ENCODE results near the gene BAHCC1. TPM values are rescaled to one million over a fixed set of nuclear protein-coding genes. Genes with fewer than 3 reads are reported as not detected.

Gene BAHCC1
- total and polyA plus RNA-seq, 3 experiments from 2014 or later = not detected

DNA sequence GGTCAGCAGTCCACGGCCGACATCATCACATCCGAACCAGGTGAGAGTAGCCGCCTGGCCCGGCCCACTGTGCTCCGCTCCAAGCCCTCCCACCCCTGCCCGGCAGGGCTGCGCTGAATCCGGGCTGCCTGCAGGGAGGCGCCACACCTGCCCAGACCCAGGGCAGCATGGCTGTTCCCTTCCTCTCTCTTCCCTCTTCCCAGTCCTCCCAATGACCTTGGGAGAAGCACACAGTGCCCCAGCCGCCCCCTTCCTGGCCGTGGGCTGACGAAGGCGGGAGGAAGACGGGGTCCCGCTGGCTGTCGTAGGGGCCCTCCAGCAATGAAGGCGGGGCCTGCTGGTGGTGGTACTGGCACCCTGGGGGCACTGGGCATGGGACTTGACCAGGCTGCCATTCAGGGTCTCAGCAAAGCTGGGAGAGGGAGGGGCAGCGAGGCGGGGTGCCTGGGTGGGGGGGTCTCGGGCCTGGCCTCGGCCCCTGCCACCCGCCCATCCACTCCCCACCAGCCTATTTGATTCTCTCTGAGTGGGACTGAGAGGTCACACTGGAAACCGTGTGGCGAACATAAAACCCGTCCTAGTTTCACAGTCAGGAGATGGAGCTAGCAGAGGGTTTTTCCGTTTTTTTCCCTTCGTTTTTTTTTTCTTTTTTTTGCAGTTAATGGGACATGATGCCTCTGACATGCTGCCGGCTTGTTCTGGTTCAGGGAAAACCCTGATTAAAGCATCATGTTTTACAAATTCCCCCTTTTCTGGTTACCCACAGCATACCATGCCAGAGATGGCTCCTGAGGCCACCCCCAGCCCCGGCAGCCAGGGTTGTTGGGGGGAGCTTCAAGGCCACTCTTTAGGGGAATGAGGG, 50.6 kb downstream of the BAHCC1 start:
- no peak for DNase-seq
- H3K36me3 ChIP-seq (ENCODE audit: insufficient read depth, low read length) = no peaks in the 10 kb centered on the region
- H3K4me3 Mint-ChIP-seq = no peak overlapping the region
- no peak overlapping the region for H3K27ac ChIP-seq (ENCODE audit: low read depth, low read length)
- no peak overlapping the region for H3K4me3 ChIP-seq (ENCODE audit: low read length)
- H3K9me3 Mint-ChIP-seq = no peaks in the 10 kb centered on the region
- H3K27me3 ChIP-seq (ENCODE audit: insufficient read depth, low read length, poor library complexity, severe bottlenecking) = no peaks in the 10 kb centered on the region
- H3K4me1 Mint-ChIP-seq = no peaks in the 10 kb centered on the region
- no peak overlapping the region for H3K27ac Mint-ChIP-seq
- H3K9me3 ChIP-seq (ENCODE audit: low read length) = no peaks in the 10 kb centered on the region
- H3K36me3 Mint-ChIP-seq = no peaks in the 10 kb centered on the region
- H3K27me3 Mint-ChIP-seq = peaks cover 0 to 3% of the 10 kb centered on the region in 2 donors
- ChIA-PET CTCF (no interaction called here), POLR2A (no interaction called here)
- H3K4me1 ChIP-seq (ENCODE audit: insufficient read depth, low read length) = no peaks in the 10 kb centered on the region

DNA sequence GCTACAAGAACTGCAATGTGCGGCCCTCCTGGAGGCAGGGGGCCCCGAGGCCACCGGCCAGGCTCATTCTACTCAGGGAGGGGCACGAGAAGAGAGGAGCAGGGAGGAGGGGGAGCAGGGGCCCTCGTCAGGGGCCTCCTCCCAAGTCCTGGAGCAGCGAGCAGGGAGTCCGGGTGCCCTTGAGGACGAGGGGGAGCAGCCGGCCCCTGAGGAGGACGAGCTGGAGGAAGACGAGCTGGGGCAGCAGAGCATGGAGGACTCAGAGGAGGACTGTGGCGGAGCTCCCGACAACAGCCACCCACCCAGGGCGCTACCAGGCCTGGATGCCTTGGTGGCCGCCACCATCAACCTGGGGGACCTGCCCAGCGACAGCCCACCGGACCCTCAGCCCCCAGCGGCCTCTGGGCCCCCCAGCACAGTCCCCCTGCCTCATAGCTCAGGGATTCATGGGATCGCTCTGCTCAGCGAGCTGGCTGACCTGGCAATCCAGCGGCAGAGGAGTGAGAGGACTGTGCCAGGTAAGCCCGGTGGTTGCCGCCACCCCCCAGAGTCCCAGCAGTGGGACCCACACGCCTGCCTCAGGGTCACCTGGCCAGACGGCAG, 52.2 kb downstream of the BAHCC1 start:
- ChIA-PET POLR2A (no interaction called here), CTCF (no interaction called here)
- no peak overlapping the region for H3K4me3 ChIP-seq (ENCODE audit: low read length)

DNA sequence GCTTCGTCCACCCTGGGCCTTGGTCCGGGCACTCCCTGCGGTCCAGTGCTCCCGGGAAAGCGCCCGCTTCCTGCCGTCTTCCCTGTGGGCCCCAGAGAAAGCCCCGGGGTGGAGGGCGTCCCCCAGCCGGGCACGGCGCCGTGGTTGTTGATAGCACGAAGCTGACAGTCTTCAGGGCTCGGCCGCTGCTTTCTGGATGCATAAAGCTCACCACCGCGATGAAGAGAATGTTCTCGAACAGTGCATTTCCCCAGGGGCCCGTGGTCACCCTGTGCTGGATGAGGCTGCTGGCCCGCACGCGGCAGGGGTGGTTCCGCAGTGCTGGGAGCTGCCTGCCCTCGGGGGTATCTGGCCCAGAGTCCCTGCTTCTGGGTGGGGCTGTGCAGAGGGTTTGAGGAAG, 53.2 kb downstream of the BAHCC1 start:
- H3K36me3 Mint-ChIP-seq = no peaks in the 10 kb centered on the region
- H3K9me3 Mint-ChIP-seq = no peaks in the 10 kb centered on the region
- H3K27me3 Mint-ChIP-seq = peaks cover 0 to 7% of the 10 kb centered on the region in 2 donors
- POLR2A ChIA-PET = no interaction called here
- no peak overlapping the region for H3K27ac Mint-ChIP-seq
- no peak overlapping the region for H3K4me3 Mint-ChIP-seq
- Histone ChIP-seq H3K27me3 (ENCODE audit: insufficient read depth, low read length, poor library complexity, severe bottlenecking) (no peaks in the 10 kb centered on the region), H3K27ac (ENCODE audit: low read depth, low read length) (no peak overlapping the region), H3K4me3 (ENCODE audit: low read length) (no peak overlapping the region), H3K9me3 (ENCODE audit: low read length) (no peaks in the 10 kb centered on the region), H3K36me3 (ENCODE audit: insufficient read depth, low read length) (no peaks in the 10 kb centered on the region), H3K4me1 (ENCODE audit: insufficient read depth, low read length) (peaks cover 3% of the 10 kb centered on the region)
- no peak for DNase-seq
- CTCF ChIA-PET = no interaction called here
- peaks cover 3 to 5% (median 4%) of the 10 kb centered on the region in 3 donors for H3K4me1 Mint-ChIP-seq

More for the DNA sequence above, 52.2 kb downstream of the BAHCC1 start:
- Histone ChIP-seq H3K27ac (ENCODE audit: low read depth, low read length) (no peak overlapping the region), H3K9me3 (ENCODE audit: low read length) (no peaks in the 10 kb centered on the region), H3K4me1 (ENCODE audit: insufficient read depth, low read length) (no peaks in the 10 kb centered on the region), H3K27me3 (ENCODE audit: insufficient read depth, low read length, poor library complexity, severe bottlenecking) (no peaks in the 10 kb centered on the region), H3K36me3 (ENCODE audit: insufficient read depth, low read length) (no peaks in the 10 kb centered on the region)
- H3K9me3 Mint-ChIP-seq = no peaks in the 10 kb centered on the region
- H3K27ac Mint-ChIP-seq = no peak overlapping the region
- no peak overlapping the region for H3K4me3 Mint-ChIP-seq
- peaks cover 0 to 3% of the 10 kb centered on the region in 2 donors for H3K27me3 Mint-ChIP-seq
- no peaks in the 10 kb centered on the region for H3K36me3 Mint-ChIP-seq
- no peak for DNase-seq
- no peaks in the 10 kb centered on the region for H3K4me1 Mint-ChIP-seq

DNA sequence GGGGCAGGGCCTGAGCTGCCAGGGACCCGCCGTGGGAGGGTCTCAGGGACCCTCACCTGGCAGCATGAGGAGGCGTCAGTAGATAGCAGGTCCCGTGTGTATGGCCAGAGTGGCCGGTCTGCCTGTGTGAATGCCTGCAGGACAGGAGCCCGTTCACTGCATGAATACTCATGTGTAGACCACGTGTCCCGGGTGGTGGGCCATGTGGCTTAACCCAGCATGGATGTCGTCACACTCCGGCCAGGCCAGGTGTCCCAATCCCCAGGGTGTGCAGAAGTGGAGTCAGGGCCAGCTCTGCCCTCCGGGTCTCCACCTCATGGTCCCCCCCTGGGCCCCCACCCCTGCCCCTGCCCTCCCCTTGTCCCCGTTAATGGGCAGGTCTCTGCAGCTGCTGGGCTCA, 53.7 kb downstream of the BAHCC1 start:
- Mint-ChIP-seq H3K4me1 (peaks cover 5 to 9% (median 5%) of the 10 kb centered on the region in 3 donors), H3K36me3 (no peaks in the 10 kb centered on the region), H3K9me3 (no peaks in the 10 kb centered on the region), H3K27me3 (peaks cover 0 to 7% of the 10 kb centered on the region in 2 donors), H3K27ac (no peak overlapping the region), H3K4me3 (no peak overlapping the region)
- ChIA-PET POLR2A (no interaction called here), CTCF (no interaction called here)
- Histone ChIP-seq H3K27me3 (ENCODE audit: insufficient read depth, low read length, poor library complexity, severe bottlenecking) (no peaks in the 10 kb centered on the region), H3K9me3 (ENCODE audit: low read length) (no peaks in the 10 kb centered on the region), H3K27ac (ENCODE audit: low read depth, low read length) (no peak overlapping the region), H3K4me3 (ENCODE audit: low read length) (no peak overlapping the region), H3K36me3 (ENCODE audit: insufficient read depth, low read length) (no peaks in the 10 kb centered on the region), H3K4me1 (ENCODE audit: insufficient read depth, low read length) (peaks cover 8% of the 10 kb centered on the region)
- no peak for DNase-seq

DNA sequence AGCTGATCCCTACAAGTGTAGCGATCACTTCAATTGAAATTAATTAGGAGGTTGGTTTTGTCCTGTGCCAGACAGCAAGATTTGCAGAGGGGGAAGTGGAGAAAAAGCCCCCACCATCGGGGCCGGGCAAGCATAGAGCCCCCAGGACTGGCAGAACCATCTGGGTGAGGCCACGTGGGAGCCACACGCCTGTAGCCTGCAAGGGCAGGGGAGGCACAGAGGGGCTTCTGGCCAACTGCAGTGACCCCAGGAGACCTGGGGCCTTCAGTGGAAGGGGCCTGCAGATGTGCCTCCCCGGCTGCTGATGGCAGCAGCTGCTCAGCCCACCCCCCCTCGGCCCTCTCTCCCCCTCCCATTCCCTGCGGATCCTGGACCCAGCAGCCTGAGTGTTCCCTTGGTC, 54.1 kb downstream of the BAHCC1 start:
- Histone ChIP-seq H3K36me3 (ENCODE audit: insufficient read depth, low read length) (no peaks in the 10 kb centered on the region), H3K27ac (ENCODE audit: low read depth, low read length) (no peak overlapping the region), H3K27me3 (ENCODE audit: insufficient read depth, low read length, poor library complexity, severe bottlenecking) (no peaks in the 10 kb centered on the region), H3K4me1 (ENCODE audit: insufficient read depth, low read length) (peaks cover 10% of the 10 kb centered on the region), H3K4me3 (ENCODE audit: low read length) (no peak overlapping the region), H3K9me3 (ENCODE audit: low read length) (no peaks in the 10 kb centered on the region)
- Mint-ChIP-seq H3K9me3 (no peaks in the 10 kb centered on the region), H3K4me1 (peaks cover 5 to 11% (median 5%) of the 10 kb centered on the region in 3 donors), H3K36me3 (no peaks in the 10 kb centered on the region), H3K27me3 (peaks cover 0 to 7% of the 10 kb centered on the region in 2 donors), H3K27ac (no peak overlapping the region), H3K4me3 (no peak overlapping the region)
- CTCF ChIA-PET = no interaction called here
- POLR2A ChIA-PET = no interaction called here
- DNase-seq = no peak

DNA sequence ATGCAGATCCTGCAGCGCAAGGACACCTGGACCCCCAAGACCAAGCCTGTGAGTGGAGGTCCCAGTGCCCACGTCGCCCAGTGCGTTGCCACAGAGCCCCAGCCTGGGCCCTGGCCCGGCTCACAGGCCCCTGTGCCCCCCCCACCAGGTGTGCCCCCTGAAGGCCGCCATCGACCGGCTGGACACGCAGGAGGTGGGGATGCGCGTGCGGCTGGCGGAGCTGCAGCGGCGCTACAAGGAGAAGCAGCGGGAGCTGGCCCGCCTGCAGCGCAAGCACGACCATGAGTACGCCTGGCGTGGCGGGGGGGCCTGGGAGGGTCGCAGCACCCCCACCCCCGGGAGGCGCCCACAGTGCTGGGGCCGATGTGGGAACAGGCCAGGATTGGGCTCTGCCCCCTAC, 56.6 kb downstream of the BAHCC1 start:
- no peak for DNase-seq
- no peak overlapping the region for H3K27ac ChIP-seq (ENCODE audit: low read depth, low read length)
- H3K4me1 Mint-ChIP-seq = peaks cover 5 to 11% (median 5%) of the 10 kb centered on the region in 3 donors
- H3K27me3 ChIP-seq (ENCODE audit: insufficient read depth, low read length, poor library complexity, severe bottlenecking) = no peaks in the 10 kb centered on the region
- ChIA-PET CTCF (no interaction called here), POLR2A (no interaction called here)
- no peaks in the 10 kb centered on the region for H3K36me3 Mint-ChIP-seq
- H3K9me3 Mint-ChIP-seq = no peaks in the 10 kb centered on the region
- no peak overlapping the region for H3K4me3 Mint-ChIP-seq
- no peaks in the 10 kb centered on the region for H3K9me3 ChIP-seq (ENCODE audit: low read length)
- H3K27me3 Mint-ChIP-seq = peaks cover 0 to 7% of the 10 kb centered on the region in 2 donors
- H3K4me3 ChIP-seq (ENCODE audit: low read length) = no peak overlapping the region
- H3K27ac Mint-ChIP-seq = no peak overlapping the region
- H3K36me3 ChIP-seq (ENCODE audit: insufficient read depth, low read length) = no peaks in the 10 kb centered on the region
- H3K4me1 ChIP-seq (ENCODE audit: insufficient read depth, low read length) = peaks cover 10% of the 10 kb centered on the region

DNA sequence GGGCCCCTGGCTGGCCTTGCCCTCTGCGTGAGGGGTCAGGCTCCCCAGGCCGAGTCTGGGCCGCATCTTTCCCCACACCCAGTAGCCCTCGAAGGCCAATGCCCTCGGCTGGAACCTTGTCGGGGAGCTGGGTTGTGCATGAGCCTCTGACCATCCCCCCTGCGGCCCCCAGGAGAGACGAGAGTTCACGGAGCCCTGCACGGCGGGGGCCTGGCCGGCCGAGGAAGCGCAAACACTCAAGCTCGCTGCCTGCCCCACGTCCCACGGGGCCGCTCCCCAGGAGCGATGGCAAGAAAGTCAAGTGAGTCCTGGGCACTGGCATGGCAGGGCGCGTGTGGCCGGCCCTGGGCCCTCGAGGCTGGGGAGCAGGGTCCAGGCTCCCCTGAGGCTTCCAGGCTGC, 57.3 kb downstream of the BAHCC1 start:
- no peak overlapping the region for H3K27ac ChIP-seq (ENCODE audit: low read depth, low read length)
- Mint-ChIP-seq H3K27me3 (peaks cover 0 to 7% of the 10 kb centered on the region in 2 donors), H3K36me3 (no peaks in the 10 kb centered on the region), H3K9me3 (no peaks in the 10 kb centered on the region), H3K4me1 (peaks cover 5 to 11% (median 5%) of the 10 kb centered on the region in 3 donors), H3K27ac (no peak overlapping the region), H3K4me3 (no peak overlapping the region)
- H3K36me3 ChIP-seq (ENCODE audit: insufficient read depth, low read length) = no peaks in the 10 kb centered on the region
- no peaks in the 10 kb centered on the region for H3K9me3 ChIP-seq (ENCODE audit: low read length)
- no peak for DNase-seq
- POLR2A ChIA-PET = no interaction called here
- CTCF ChIA-PET = no interaction called here
- peaks cover 10% of the 10 kb centered on the region for H3K4me1 ChIP-seq (ENCODE audit: insufficient read depth, low read length)
- H3K4me3 ChIP-seq (ENCODE audit: low read length) = no peak overlapping the region
- H3K27me3 ChIP-seq (ENCODE audit: insufficient read depth, low read length, poor library complexity, severe bottlenecking) = no peaks in the 10 kb centered on the region

DNA sequence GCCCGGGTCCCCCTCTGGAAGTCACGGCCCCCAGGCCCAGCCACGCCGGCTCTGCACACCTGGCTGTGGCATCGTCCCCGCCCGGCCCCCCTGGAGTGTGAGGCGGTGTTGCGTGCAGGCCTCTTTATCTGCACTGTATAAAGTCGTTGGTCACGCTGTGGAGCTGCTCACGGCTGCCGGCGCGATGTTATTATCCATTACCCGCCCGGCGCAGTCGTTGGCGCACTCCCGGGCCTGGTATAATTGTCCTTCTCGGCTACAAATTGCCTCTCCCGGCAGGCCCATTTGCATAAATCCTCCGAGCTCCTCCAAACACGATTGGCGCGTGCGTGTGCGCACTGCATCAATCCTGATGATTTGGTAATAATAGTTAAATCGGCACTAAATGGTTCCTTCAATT, 57.8 kb downstream of the BAHCC1 start:
- POLR2A ChIA-PET = no interaction called here
- H3K9me3 ChIP-seq (ENCODE audit: low read length) = no peaks in the 10 kb centered on the region
- no peaks in the 10 kb centered on the region for H3K36me3 Mint-ChIP-seq
- H3K4me1 Mint-ChIP-seq = peaks cover 5 to 11% (median 5%) of the 10 kb centered on the region in 3 donors
- H3K27ac Mint-ChIP-seq = peak overlapping the region in 2 of 8 donors; percentile 34 to 41
- no peaks in the 10 kb centered on the region for H3K36me3 ChIP-seq (ENCODE audit: insufficient read depth, low read length)
- no peak overlapping the region for H3K4me3 Mint-ChIP-seq
- H3K27me3 ChIP-seq (ENCODE audit: insufficient read depth, low read length, poor library complexity, severe bottlenecking) = no peaks in the 10 kb centered on the region
- no peak for DNase-seq
- CTCF ChIA-PET = no interaction called here
- H3K4me3 ChIP-seq (ENCODE audit: low read length) = no peak overlapping the region
- peaks cover 0 to 7% of the 10 kb centered on the region in 2 donors for H3K27me3 Mint-ChIP-seq
- H3K27ac ChIP-seq (ENCODE audit: low read depth, low read length) = no peak overlapping the region
- H3K4me1 ChIP-seq (ENCODE audit: insufficient read depth, low read length) = peaks cover 10% of the 10 kb centered on the region
- H3K9me3 Mint-ChIP-seq = no peaks in the 10 kb centered on the region
